Measurements from ENCODE around the gene C11orf52.

The C11orf52 gene

DNA sequence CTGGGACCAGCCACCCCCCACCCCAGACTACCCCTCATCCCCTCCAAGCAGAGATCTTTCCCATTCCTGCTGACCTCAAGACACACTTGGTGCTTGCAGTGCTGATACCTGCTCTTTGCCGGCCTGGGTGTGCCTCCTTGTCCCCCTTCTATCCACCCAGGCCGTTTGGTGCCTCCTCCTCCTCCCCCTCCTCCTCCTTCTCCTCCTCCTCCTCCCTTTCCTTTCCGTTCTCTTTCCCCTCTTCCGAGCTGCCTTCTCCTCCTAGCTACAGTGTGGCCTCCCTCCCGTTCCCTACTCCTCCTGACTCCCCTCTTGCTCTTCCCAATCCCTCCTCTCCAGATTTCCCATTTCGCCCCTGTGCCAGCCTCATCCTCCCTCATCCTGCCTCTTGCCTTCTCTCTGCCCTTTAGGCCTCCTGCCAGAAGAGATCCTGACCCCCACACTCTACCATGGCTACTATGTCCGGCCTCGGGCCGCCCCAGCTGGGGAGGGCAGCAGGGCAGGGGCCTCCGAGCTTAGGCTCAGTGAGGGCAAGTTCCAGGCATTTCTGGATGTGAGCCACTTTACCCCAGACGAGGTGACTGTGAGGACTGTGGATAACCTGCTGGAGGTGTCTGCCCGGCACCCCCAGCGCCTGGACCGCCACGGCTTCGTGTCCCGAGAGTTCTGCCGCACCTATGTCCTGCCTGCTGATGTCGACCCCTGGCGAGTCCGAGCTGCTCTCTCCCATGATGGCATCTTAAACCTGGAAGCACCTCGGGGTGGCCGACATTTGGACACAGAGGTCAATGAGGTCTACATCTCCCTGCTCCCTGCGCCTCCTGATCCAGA lies 5.5 kb upstream of the C11orf52 start:
- TF ChIP-seq, protein P1, sequence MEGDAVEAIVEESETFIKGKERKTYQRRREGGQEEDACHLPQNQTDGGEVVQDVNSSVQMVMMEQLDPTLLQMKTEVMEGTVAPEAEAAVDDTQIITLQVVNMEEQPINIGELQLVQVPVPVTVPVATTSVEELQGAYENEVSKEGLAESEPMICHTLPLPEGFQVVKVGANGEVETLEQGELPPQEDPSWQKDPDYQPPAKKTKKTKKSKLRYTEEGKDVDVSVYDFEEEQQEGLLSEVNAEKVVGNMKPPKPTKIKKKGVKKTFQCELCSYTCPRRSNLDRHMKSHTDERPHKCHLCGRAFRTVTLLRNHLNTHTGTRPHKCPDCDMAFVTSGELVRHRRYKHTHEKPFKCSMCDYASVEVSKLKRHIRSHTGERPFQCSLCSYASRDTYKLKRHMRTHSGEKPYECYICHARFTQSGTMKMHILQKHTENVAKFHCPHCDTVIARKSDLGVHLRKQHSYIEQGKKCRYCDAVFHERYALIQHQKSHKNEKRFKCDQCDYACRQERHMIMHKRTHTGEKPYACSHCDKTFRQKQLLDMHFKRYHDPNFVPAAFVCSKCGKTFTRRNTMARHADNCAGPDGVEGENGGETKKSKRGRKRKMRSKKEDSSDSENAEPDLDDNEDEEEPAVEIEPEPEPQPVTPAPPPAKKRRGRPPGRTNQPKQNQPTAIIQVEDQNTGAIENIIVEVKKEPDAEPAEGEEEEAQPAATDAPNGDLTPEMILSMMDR (IDR thresholded peaks at IDR 0.05; ENCODE audit: poor library complexity, severe bottlenecking) = no peak
- DNase-seq (ENCODE audit: low spot score) = no peak
- H3K36me3 ChIP-seq (ENCODE audit: low read depth) = no peaks in the 10 kb centered on the region
- no peaks in the 10 kb centered on the region for H3K27me3 ChIP-seq (ENCODE audit: insufficient read depth, poor library complexity, severe bottlenecking)
- H3K27ac ChIP-seq (ENCODE audit: poor library complexity, severe bottlenecking) = no peak overlapping the region
- H3K9me3 ChIP-seq (ENCODE audit: severe bottlenecking) = no peaks in the 10 kb centered on the region
- H3K4me3 ChIP-seq (ENCODE audit: severe bottlenecking) = no peak overlapping the region
- H3K4me1 ChIP-seq (ENCODE audit: insufficient read depth, poor library complexity, severe bottlenecking) = peaks cover 11% of the 10 kb centered on the region
- ATAC-seq (ENCODE audit: low read depth) = no peak

GRCh38 chr11:111913997-111914396 lies 4.7 kb upstream of the C11orf52 start:
- DNase-seq (ENCODE audit: low spot score) (no peak), ATAC-seq (ENCODE audit: low read depth) (no peak)
- no peaks in the 10 kb centered on the region for H3K36me3 ChIP-seq (ENCODE audit: low read depth)
- H3K4me1 ChIP-seq (ENCODE audit: insufficient read depth, poor library complexity, severe bottlenecking) = peaks cover 16% of the 10 kb centered on the region
- no peaks in the 10 kb centered on the region for H3K9me3 ChIP-seq (ENCODE audit: severe bottlenecking)
- no peak overlapping the region for H3K27ac ChIP-seq (ENCODE audit: poor library complexity, severe bottlenecking)
- TF ChIP-seq, protein P1 (IDR thresholded peaks at IDR 0.05; ENCODE audit: poor library complexity, severe bottlenecking) = no peak
- H3K4me3 ChIP-seq (ENCODE audit: severe bottlenecking) = no peak overlapping the region
- H3K27me3 ChIP-seq (ENCODE audit: insufficient read depth, poor library complexity, severe bottlenecking) = no peaks in the 10 kb centered on the region

GRCh38 chr11:111916768-111917167 lies 1.9 kb upstream of the C11orf52 start:
- H3K27ac ChIP-seq (ENCODE audit: poor library complexity, severe bottlenecking) = no peak overlapping the region
- no peaks in the 10 kb centered on the region for H3K9me3 ChIP-seq (ENCODE audit: severe bottlenecking)
- peaks cover 11% of the 10 kb centered on the region for H3K4me1 ChIP-seq (ENCODE audit: insufficient read depth, poor library complexity, severe bottlenecking)
- no peaks in the 10 kb centered on the region for H3K27me3 ChIP-seq (ENCODE audit: insufficient read depth, poor library complexity, severe bottlenecking)
- ATAC-seq (ENCODE audit: low read depth) (no peak), DNase-seq (ENCODE audit: low spot score) (no peak)
- H3K36me3 ChIP-seq (ENCODE audit: low read depth) = no peaks in the 10 kb centered on the region
- TF ChIP-seq, protein P1 (IDR thresholded peaks at IDR 0.05; ENCODE audit: poor library complexity, severe bottlenecking) = no peak
- H3K4me3 ChIP-seq (ENCODE audit: severe bottlenecking) = no peak overlapping the region

DNA sequence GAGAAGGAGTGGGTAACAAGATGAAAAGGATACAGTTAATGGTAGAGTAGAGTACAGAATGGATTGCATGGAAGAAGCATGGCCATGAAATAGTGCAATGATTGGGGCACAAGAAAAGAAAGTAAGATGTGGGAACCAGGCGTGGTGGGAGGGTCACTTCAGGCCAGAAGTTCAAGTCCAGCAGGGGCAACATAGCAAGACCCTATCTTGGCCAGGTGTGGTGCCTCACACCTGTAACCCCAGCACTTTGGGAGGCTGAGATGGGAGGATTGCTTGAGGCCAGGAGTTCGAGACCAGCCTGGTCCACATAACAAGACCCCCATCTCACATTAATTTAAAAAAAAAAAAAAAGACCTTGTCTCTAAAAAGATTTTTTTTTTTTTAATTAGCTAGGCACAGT lies 1.4 kb upstream of the C11orf52 start:
- Histone ChIP-seq H3K4me1 (ENCODE audit: insufficient read depth, poor library complexity, severe bottlenecking) (peaks cover 6% of the 10 kb centered on the region), H3K36me3 (ENCODE audit: low read depth) (no peaks in the 10 kb centered on the region), H3K4me3 (ENCODE audit: severe bottlenecking) (no peak overlapping the region), H3K27ac (ENCODE audit: poor library complexity, severe bottlenecking) (no peak overlapping the region), H3K9me3 (ENCODE audit: severe bottlenecking) (no peaks in the 10 kb centered on the region), H3K27me3 (ENCODE audit: insufficient read depth, poor library complexity, severe bottlenecking) (no peaks in the 10 kb centered on the region)
- TF ChIP-seq, protein P1 (IDR thresholded peaks at IDR 0.05; ENCODE audit: poor library complexity, severe bottlenecking) = no peak
- no peak for ATAC-seq (ENCODE audit: low read depth)
- DNase-seq (ENCODE audit: low spot score) = no peak

DNA sequence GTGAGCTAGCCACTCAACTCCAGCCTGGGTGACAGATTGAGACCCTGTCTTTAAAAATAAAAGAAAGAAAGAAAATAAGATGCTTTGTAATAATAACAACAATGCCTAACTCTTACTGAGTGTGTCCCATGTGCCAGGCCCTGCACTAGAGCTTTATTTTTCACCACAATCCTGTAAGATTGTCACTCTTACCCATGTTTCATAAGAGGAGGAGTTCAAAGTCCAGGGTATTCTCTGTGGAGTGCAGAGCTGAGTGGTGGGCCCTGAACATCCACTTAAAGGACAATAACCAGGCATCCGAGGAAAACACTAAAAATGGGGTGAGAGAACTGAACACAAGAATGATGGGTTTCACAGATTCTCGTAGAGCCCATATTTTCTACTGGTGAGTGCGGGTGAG lies 925 bp upstream of the C11orf52 start:
- Histone ChIP-seq H3K27me3 (ENCODE audit: insufficient read depth, poor library complexity, severe bottlenecking) (no peaks in the 10 kb centered on the region), H3K36me3 (ENCODE audit: low read depth) (no peaks in the 10 kb centered on the region), H3K9me3 (ENCODE audit: severe bottlenecking) (no peaks in the 10 kb centered on the region), H3K4me3 (ENCODE audit: severe bottlenecking) (no peak overlapping the region), H3K4me1 (ENCODE audit: insufficient read depth, poor library complexity, severe bottlenecking) (peaks cover 8% of the 10 kb centered on the region), H3K27ac (ENCODE audit: poor library complexity, severe bottlenecking) (no peak overlapping the region)
- ATAC-seq (ENCODE audit: low read depth) (no peak), DNase-seq (ENCODE audit: low spot score) (no peak)
- TF ChIP-seq, protein P1 (IDR thresholded peaks at IDR 0.05; ENCODE audit: poor library complexity, severe bottlenecking) = no peak
